Omental fat pad (tissue), 4 donors: Measurements from ENCODE around the gene HPSE2. TPM values are rescaled to one million over a fixed set of nuclear protein-coding genes. Genes with fewer than 3 reads are reported as not detected.
"Not testable (repeated sequence)": the region's sequence is repeated elsewhere in the genome, so short reads cannot be mapped to it uniquely, and the experiment has no call there.

Source experiments
- ATAC-seq: fragments of 150-250 bp; one replicate; pipeline ENCODE4 v1.9.1; 2016; ENCODE audit warnings: mild to moderate bottlenecking, moderate library complexity; ENCODE audit not compliant: low FRiP score
- DNase-seq: peaks from one replicate; pipeline ENCODE4 v3.0.0-alpha.2; 2019; ENCODE audit warnings: low spot score
- total RNA-seq, 4 donors: library from RNA; depleted of rRNA; stranded (reverse); fragments of >200 nt; gene quantifications; one replicate each; pipeline ENCODE4 v1.1.0, GENCODE V29; 2016
- TF ChIP-seq, protein P1 (sequence below), 3 donors: fragments of 450-650 bp; IDR thresholded peaks; one replicate each; pipeline ENCODE4 v1.5.1; 2016 to 2017; ENCODE audit warnings: antibody characterized with exemption in 3 of 3, mild to moderate bottlenecking in 3 of 3, moderate library complexity in 2 of 3

The HPSE2 gene
- total RNA-seq, 4 donors from 2014 or later, result 0.24 to 1.5 (median 0.46) TPM

DNA sequence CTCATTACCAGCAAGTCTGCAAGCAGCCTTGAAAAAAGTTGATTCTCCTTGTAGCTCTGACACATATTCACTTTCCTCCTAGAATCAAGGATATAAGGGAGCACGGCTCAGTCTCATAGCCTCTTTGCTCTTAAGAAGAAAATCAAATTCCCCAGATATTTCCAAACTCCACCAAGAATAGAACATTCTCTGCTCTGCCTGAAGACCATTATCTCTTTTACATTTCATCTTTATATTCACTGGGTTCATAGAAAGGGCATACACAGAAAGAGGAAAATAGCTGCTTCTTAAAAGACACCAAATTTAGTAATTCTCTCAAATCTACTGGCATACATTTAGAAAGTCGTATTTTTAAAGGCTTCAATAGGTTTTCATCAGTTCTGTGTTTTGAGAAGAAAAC lies 92.0 kb downstream of the HPSE2 start:
- no peak for DNase-seq
- TF ChIP-seq, protein P1, sequence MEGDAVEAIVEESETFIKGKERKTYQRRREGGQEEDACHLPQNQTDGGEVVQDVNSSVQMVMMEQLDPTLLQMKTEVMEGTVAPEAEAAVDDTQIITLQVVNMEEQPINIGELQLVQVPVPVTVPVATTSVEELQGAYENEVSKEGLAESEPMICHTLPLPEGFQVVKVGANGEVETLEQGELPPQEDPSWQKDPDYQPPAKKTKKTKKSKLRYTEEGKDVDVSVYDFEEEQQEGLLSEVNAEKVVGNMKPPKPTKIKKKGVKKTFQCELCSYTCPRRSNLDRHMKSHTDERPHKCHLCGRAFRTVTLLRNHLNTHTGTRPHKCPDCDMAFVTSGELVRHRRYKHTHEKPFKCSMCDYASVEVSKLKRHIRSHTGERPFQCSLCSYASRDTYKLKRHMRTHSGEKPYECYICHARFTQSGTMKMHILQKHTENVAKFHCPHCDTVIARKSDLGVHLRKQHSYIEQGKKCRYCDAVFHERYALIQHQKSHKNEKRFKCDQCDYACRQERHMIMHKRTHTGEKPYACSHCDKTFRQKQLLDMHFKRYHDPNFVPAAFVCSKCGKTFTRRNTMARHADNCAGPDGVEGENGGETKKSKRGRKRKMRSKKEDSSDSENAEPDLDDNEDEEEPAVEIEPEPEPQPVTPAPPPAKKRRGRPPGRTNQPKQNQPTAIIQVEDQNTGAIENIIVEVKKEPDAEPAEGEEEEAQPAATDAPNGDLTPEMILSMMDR (IDR thresholded peaks at IDR 0.05), result no peak
- no peak for ATAC-seq

DNA sequence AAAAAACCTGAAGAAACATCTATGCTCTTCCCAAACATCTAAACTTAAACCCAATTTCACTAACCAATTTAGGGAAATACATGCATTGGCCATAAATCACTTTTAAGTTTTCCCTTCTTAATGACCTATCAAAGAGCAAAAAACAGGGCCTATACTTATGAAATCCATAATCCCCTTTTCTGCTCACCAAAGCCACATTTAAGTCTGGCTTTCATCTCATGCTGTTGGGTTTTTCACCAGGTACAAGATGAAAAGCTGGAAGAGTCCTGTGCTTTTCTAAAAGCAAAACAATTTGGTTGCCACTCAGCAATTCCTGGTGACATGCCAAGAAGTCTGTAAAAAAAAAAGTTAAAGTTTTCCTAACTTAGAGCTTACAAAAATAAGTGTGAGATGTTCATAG lies 92.6 kb downstream of the HPSE2 start:
- no peak for DNase-seq
- TF ChIP-seq, protein P1 (IDR thresholded peaks at IDR 0.05), result no peak
- ATAC-seq, result no peak

DNA sequence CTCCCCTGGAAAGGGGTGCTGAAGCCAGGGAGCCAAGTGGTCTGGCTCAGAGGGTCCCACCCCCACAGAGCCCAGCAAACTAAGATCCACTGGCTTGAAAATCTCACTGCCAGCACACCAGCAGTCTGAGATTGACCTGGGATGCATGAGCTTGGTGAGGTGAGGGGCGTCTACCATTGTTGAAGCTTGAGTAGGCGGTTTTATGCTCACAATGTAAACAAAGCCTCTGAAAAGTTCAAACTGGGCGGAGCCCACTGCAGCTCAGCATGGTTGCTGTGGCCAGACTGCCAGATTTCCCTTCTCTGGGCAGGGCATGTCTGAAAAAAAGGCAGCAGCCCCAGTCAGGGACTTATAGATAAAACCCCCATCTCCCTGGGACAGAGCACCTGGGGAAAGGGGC lies 102.8 kb downstream of the HPSE2 start:
- not testable (repeated sequence) for ATAC-seq, DNase-seq

DNA sequence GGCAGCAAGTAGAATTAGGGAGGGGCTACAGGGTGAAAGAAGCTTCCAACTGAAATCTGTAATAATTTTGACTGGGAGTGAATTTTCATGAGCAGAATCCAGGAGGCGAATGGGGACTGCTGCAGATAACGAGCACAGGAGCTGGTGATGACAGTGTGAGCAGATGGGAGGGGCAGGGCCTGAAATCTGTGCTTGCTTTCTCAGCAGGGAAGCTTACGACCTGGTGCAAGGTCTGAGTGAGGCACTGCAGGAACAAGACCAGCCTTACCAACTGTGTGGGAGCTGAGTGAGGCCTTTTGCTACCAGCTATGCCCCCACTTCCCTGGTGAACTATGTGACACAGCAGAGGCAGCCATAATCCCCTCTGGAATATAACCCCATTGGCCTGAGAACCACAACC lies 109.8 kb downstream of the HPSE2 start:
- ATAC-seq (no peak), DNase-seq (no peak)
- TF ChIP-seq, protein P1 (IDR thresholded peaks at IDR 0.05), result no peak

DNA sequence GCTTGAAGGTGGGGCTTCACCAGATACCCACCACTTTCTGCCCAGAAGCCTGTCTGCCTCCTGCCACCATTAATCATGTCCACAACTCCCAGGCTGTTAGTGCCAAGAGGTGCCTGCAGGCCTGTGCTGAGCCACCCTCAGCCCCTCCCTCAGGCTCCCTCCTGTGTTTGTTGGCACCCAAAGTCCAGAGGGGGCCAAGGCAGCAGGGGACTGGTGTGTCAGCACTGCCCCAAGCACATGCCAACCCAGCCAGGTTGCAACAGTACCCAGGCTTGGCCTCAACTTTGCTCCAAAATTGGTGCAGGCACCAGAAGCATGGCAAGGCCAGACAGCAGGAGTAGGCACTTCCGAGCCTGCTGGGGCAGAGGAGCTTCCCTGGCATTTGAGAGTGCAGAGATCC lies 111.3 kb downstream of the HPSE2 start:
- TF ChIP-seq, protein P1 (IDR thresholded peaks at IDR 0.05), result no peak
- DNase-seq (no peak), ATAC-seq (no peak)

DNA sequence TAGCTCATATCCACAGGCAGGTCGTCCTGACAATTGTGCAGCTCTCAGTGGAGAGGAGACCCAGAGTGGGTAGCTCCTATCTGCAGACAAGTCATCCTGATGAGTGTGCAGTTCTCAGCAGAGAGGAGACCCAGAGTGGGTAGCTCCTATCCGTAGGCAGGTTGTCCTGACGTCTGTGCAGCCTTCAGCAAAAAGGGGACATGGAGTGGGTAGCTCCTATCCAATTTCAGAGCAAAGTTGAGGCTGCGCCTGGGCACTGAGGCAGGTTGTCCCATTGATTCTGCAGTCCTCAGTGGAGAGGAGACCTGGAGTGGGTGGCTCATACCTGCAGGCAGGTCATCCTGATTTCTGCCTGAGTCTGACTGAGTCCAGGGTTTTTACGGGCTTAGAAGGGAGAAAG lies 111.8 kb downstream of the HPSE2 start:
- DNase-seq (no peak), ATAC-seq (no peak)
- TF ChIP-seq, protein P1 (IDR thresholded peaks at IDR 0.05), result no peak

DNA sequence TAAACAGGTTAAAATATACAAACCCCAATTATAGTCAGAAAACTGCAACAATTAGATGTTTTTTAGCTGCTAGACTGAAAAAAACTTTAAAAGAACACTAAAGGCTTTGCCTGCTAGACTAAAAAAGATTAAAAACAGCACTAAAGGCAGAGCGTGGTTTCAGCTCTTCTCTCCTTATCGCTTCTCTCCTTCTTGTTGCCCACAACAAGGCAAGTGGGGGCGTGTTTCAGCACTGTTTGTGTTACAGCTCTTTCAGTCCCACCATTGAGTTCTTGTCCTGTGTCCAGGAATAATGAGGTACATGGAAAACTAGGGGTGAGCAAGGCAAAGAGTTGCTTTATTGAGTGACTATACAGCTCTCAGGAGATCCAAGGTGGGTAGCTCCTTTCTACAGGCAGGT lies 112.3 kb downstream of the HPSE2 start:
- no peak for DNase-seq
- TF ChIP-seq, protein P1 (IDR thresholded peaks at IDR 0.05), result no peak
- no peak for ATAC-seq

DNA sequence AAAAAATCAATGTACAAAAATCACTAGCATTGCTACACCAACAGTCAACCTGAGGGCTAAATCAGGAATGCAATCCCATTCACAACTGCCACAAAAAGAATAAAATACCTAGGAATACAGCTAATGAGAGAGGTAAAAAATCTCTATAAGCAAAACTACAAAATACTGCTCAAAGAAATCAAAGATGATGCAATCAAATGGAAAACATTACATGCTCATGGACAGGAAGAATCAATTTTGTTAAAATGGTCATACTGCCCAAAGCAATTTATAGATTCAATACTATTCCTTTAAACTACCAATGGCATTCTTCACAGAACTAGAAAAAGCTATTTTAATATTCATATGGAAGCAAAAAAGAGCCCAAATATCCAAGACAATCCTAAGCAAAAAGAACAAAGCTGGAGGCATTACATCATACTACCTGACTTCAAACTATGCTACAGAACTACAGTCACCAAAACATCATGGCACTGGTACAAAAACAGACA lies 116.3 kb downstream of the HPSE2 start:
- ATAC-seq, result no peak
- TF ChIP-seq, protein P1 (IDR thresholded peaks at IDR 0.05), result no peak
- no peak for DNase-seq
